RWPE1 (cell line): ENCODE data around the gene CYP4F12.

Experiments
- CTCF ChIA-PET: fragments of 350-600 bp; sonication (Branson Sonifier 250); formaldehyde crosslinking; extraction: SDS; loops from one replicate; lab custom pipeline; 2021; lab: Yijun Ruan, JAX
- POLR2A ChIA-PET: fragments of 400-600 bp; formaldehyde crosslinking; extraction: SDS; loops from one replicate; lab custom pipeline; 2020; ENCODE audit warnings: antibody characterized with exemption; ENCODE audit not compliant: low non-redundant PET; lab: Yijun Ruan, JAX
- DNase-seq: peaks from one replicate; pipeline ENCODE4 v3.0.0; 2012; ENCODE audit warnings: low spot score
- H3K27ac ChIP-seq: fragments of 450-650 bp; 2 replicates; pipeline ENCODE4 v1.5.1; 2017
- TF ChIP-seq, protein P1 (sequence below): fragments of 450-650 bp; conservative IDR thresholded peaks from 2 replicates; pipeline ENCODE4 v1.5.1; 2017; ENCODE audit warnings: low read depth, mild to moderate bottlenecking

Gene CYP4F12

DNA sequence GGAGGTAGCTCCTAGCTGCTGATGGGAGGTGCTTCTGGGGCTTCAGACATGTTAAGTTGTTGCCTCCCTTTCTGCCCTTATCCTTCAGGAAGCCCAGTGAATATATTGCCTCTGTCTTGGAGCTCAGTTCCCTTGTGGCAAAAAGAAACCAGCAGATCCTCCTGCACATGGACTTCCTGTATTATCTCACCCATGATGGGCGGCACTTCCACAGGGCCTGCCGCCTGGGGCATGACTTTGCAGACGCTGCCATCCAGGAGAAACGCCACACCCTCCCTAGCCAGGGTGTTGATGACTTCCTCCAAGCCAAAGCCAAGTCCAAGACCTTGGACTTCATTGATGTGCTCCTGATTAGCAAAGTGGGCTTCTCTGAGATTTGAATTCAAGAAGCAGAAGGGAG is 6.0 kb upstream of the CYP4F12 start:
- CTCF ChIA-PET = interaction anchor here (0.5 kb wide), 1 partner anchor 38 kb away, joined by 5 read pairs; no protein-coding TSS in a partner anchor
- POLR2A ChIA-PET = no interaction called here
- H3K27ac ChIP-seq = no peak overlapping the region
- TF ChIP-seq, protein P1, sequence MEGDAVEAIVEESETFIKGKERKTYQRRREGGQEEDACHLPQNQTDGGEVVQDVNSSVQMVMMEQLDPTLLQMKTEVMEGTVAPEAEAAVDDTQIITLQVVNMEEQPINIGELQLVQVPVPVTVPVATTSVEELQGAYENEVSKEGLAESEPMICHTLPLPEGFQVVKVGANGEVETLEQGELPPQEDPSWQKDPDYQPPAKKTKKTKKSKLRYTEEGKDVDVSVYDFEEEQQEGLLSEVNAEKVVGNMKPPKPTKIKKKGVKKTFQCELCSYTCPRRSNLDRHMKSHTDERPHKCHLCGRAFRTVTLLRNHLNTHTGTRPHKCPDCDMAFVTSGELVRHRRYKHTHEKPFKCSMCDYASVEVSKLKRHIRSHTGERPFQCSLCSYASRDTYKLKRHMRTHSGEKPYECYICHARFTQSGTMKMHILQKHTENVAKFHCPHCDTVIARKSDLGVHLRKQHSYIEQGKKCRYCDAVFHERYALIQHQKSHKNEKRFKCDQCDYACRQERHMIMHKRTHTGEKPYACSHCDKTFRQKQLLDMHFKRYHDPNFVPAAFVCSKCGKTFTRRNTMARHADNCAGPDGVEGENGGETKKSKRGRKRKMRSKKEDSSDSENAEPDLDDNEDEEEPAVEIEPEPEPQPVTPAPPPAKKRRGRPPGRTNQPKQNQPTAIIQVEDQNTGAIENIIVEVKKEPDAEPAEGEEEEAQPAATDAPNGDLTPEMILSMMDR = no peak
- DNase-seq = no peak

DNA sequence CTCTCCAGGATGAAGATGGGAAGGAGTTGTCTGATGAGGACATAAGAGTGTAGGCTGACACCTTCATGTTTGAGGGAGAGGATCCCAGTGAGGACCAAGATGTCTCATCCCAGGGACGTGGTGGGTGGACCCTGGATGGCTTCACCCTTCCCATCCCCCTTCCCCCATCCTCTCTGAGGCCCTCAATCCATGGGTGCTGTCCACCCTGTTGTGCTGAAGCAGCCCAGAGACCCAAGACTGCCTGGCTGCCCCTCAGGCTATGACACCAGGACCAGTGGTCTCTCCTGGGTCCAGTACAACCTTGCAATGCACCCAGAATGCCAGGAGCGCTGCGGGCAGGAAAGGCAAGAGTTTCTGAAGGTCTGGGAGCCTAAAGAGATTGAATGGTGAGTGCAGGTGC is 3.4 kb upstream of the CYP4F12 start:
- TF ChIP-seq, protein P1 = no peak
- CTCF ChIA-PET = no interaction called here
- POLR2A ChIA-PET = no interaction called here
- DNase-seq = no peak
- no peak overlapping the region for H3K27ac ChIP-seq

DNA sequence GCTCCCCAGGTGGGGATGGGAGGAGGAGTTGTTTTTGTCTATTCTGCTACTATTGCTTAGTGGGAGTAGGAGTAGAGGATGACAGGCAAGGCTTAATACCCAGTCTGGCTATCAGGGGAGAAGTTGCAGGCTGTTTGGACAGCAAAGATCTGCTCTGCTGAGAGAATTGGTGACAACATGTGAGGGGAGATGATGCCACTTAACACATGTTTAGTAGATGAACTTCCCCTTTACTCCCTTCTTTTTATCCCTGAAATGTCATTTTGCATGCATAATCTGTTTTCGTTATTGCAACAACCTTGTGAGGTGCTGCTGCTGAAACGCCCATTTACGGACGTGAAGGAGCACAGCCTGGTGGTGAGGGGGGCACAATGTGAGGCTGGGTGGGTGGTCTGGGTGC is 3.0 kb upstream of the CYP4F12 start:
- CTCF ChIA-PET = no interaction called here
- no peak for DNase-seq
- TF ChIP-seq, protein P1 = no peak
- POLR2A ChIA-PET = no interaction called here
- H3K27ac ChIP-seq = no peak overlapping the region

DNA sequence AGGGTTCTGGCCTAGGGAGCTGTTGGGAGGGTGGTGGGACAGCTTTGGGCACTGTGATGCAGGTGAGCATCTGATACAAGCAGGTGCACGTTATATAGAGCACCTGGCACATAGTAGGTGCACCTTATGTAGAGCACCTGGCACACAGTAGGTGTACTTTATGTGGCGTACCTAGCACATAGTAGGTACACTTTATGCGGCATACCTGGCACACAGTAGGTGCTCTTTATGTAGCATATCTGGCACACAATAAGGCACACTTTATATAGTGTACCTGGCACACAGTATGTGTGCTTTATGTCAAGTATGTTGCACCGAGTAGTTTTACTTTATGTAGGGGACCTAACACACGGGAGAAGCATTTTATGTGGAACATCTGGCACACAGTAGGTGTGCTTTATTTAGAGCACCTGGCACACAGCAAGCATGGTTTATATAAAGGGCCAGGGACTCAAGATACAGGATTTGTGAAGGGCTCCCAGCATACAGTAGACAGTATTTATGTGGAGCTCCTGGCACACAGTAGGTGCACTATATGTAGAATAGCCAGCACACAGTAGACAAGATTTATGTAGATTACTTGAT is 1.6 kb upstream of the CYP4F12 start:
- no peak overlapping the region for H3K27ac ChIP-seq
- TF ChIP-seq, protein P1 = no peak
- DNase-seq = no peak
- ChIA-PET POLR2A (no interaction called here), CTCF (no interaction called here)

DNA sequence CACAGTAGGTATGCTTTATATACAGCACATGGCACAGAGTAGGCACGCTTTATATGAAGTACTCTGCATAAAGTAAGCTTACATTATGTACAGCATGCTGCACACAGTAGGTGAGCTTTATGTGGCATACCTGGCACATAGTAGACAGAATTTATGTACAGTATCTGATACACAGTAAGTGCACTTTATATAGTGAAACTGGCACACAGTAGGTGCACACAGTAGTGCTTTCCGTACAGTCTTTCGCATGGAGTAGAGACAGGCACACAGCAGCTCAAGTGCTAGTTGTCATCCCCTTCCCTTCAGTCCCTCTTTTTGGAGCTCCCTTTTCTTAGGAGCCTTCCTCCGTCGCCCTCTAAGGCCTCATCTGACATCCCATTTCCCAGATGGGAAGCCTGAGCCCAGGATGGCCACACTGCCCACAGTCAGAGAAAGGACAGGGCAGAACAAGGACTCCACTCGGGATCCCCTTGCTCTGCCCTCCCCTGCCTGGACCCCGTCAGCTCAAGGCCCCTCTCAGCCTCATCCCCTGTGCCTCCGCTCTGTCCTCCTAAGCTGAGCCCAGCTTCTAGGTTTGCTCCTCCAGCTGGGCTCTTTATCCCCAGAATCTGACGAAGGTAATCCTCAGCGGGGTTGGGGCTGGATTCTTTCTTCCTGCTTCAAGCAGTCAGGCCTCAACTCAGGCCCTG is 852 bp upstream of the CYP4F12 start:
- TF ChIP-seq, protein P1 = no peak
- no peak for DNase-seq
- ChIA-PET CTCF (interaction anchor here (0.5 to 0.7 kb wide), 2 partner anchors 28 to 90 kb away, joined by 3 to 4 read pairs; no protein-coding TSS in a partner anchor), POLR2A (no interaction called here)
- peak overlapping the region; percentile 90 for H3K27ac ChIP-seq

DNA sequence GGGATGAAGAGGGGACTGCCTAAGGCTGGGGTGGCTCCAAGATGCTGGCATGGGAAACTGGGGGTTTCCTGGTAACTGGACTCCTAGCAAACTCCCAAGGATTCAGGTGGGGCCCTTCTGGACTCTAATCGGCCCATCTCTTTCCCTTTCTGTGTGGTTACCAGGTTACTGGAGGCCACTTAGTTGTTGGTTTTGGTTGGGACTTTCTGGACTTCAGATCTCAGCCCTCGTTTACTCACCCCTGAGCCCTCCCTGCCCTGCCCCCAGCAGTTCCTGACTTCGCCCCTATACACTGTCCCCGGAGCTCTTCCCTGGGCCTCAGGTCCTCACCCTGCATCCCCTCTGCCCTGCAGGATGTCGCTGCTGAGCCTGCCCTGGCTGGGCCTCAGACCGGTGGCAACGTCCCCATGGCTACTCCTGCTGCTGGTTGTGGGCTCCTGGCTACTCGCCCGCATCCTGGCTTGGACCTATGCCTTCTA is 328 bp downstream of the CYP4F12 start:
- TF ChIP-seq, protein P1 = no peak
- H3K27ac ChIP-seq = peak overlapping the region; percentile 90
- ChIA-PET POLR2A (no interaction called here), CTCF (no interaction called here)
- no peak for DNase-seq
